ENCODE measurements around the gene ISL2. TPM values are rescaled to one million over a fixed set of nuclear protein-coding genes. Genes with fewer than 3 reads are reported as not detected.
A peak's percentile ranks its signal among the peaks of the same experiment; 100 is the strongest.

The ISL2 gene
- total RNA-seq, 2 donors from 2014 or later = 0.13 to 0.35 TPM

- intact Hi-C loops (cut with DNase I) = no loop called here
- Histone ChIP-seq H3K27me3 (no peaks in the 10 kb centered on the region), H3K9me3 (no peaks in the 10 kb centered on the region), H3K36me3 (no peaks in the 10 kb centered on the region), H3K4me1 (no peaks in the 10 kb centered on the region), H3K27ac (peak overlapping the region; percentile 9), H3K9ac (ENCODE audit: low read depth in 2 of 2, low read length in 2 of 2) (no peak overlapping the region), H3K4me3 (no peak overlapping the region)
- TF ChIP-seq CTCF (IDR thresholded peaks at IDR 0.05) = no peak
- DNase-seq = no peak
Measured at GRCh38 chr15:76298986-76299385, 37.6 kb upstream of the ISL2 start.

- intact Hi-C loops (cut with DNase I) = no loop called here
- DNase-seq = no peak
- H3K9me3 ChIP-seq = no peaks in the 10 kb centered on the region
- no peaks in the 10 kb centered on the region for H3K36me3 ChIP-seq
- H3K4me3 ChIP-seq = no peak overlapping the region
- no peak overlapping the region for H3K27ac ChIP-seq
- no peaks in the 10 kb centered on the region for H3K4me1 ChIP-seq
- H3K9ac ChIP-seq (ENCODE audit: low read depth in 2 of 2, low read length in 2 of 2) = no peak overlapping the region
- H3K27me3 ChIP-seq = no peaks in the 10 kb centered on the region
- TF ChIP-seq CTCF (IDR thresholded peaks at IDR 0.05) = no peak
Measured at GRCh38 chr15:76299786-76300185, 36.8 kb upstream of the ISL2 start.

GRCh38 chr15:76303909-76304308, 32.7 kb upstream of the ISL2 start:
- Histone ChIP-seq H3K9ac (ENCODE audit: low read depth in 2 of 2, low read length in 2 of 2) (no peak overlapping the region), H3K27ac (no peak overlapping the region)

GRCh38 chr15:76309601-76310330, 26.8 kb upstream of the ISL2 start:
- no peak for TF ChIP-seq CTCF (IDR thresholded peaks at IDR 0.05)
- H3K9me3 ChIP-seq = no peaks in the 10 kb centered on the region
- no peak overlapping the region for H3K27ac ChIP-seq
- H3K4me1 ChIP-seq = peaks cover 11% of the 10 kb centered on the region
- no peak overlapping the region for H3K4me3 ChIP-seq
- no peaks in the 10 kb centered on the region for H3K36me3 ChIP-seq
- intact Hi-C loops (cut with DNase I) = no loop called here
- DNase-seq = no peak
- H3K27me3 ChIP-seq = no peaks in the 10 kb centered on the region
- peak overlapping the region in 1 of 2 donors; percentile 89 for H3K9ac ChIP-seq (ENCODE audit: low read depth in 2 of 2, low read length in 2 of 2)

More at GRCh38 chr15:76303909-76304308, 32.7 kb upstream of the ISL2 start:
- intact Hi-C loops (cut with DNase I) = no loop called here
- no peaks in the 10 kb centered on the region for H3K36me3 ChIP-seq
- no peak for DNase-seq
- no peak for TF ChIP-seq CTCF (IDR thresholded peaks at IDR 0.05)
- no peaks in the 10 kb centered on the region for H3K4me1 ChIP-seq
- H3K27me3 ChIP-seq = no peaks in the 10 kb centered on the region
- H3K4me3 ChIP-seq = no peak overlapping the region
- no peaks in the 10 kb centered on the region for H3K9me3 ChIP-seq

- Histone ChIP-seq H3K9me3 (no peaks in the 10 kb centered on the region), H3K27ac (peak overlapping the region; percentile 84), H3K36me3 (no peaks in the 10 kb centered on the region), H3K4me3 (peak overlapping the region; percentile 70), H3K4me1 (peaks cover 11% of the 10 kb centered on the region), H3K9ac (ENCODE audit: low read depth in 2 of 2, low read length in 2 of 2) (peak overlapping the region; percentile 89 to 96), H3K27me3 (no peaks in the 10 kb centered on the region)
- intact Hi-C loops (cut with DNase I) = no loop called here
- peak; percentile 50 for DNase-seq
- no peak for TF ChIP-seq CTCF (IDR thresholded peaks at IDR 0.05)
Measured at GRCh38 chr15:76310475-76311099, 26.0 kb upstream of the ISL2 start.
